ENCODE measurements around the gene ETFB. TPM values are rescaled to one million over a fixed set of nuclear protein-coding genes. Genes with fewer than 3 reads are reported as not detected.

ETFB gene
- total RNA-seq, 2 experiments from 2014 or later: 137 to 141 TPM

DNA sequence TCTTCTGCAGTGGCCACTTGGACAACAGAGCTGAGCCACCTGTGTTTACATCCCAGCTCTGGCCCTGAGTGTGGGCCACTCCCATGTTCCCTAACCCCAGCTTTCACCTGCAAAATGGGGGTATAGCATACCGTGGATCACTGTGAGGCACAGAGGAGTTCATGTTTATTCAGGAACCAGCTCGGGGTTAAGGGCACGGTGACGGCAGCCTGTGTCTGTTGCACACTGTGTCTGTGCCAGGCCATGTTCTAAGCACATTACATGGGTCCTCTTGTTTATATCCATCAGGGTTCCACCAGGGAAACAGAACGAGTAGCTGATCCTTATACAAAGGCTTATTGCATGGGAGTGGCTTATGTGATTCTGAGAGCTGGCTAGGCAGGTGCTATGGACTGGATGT, 68.8 kb downstream of the ETFB start:
- DNase-seq (no peak), ATAC-seq (no peak)
- ChIA-PET POLR2A (interaction anchor here (0.5 kb wide), 1 partner anchor 1131 kb away, joined by 5 read pairs; no protein-coding TSS in a partner anchor), CTCF (no interaction called here)
- Mint-ChIP-seq H3K36me3 (ENCODE audit: low read depth) (no peaks in the 10 kb centered on the region), H3K27me3 (ENCODE audit: low read depth) (peaks cover 4% of the 10 kb centered on the region), H3K27ac (no peak overlapping the region), H3K4me1 (ENCODE audit: low read depth) (no peaks in the 10 kb centered on the region), H3K4me3 (no peak overlapping the region), H3K9me3 (ENCODE audit: insufficient read depth) (no peaks in the 10 kb centered on the region)

DNA sequence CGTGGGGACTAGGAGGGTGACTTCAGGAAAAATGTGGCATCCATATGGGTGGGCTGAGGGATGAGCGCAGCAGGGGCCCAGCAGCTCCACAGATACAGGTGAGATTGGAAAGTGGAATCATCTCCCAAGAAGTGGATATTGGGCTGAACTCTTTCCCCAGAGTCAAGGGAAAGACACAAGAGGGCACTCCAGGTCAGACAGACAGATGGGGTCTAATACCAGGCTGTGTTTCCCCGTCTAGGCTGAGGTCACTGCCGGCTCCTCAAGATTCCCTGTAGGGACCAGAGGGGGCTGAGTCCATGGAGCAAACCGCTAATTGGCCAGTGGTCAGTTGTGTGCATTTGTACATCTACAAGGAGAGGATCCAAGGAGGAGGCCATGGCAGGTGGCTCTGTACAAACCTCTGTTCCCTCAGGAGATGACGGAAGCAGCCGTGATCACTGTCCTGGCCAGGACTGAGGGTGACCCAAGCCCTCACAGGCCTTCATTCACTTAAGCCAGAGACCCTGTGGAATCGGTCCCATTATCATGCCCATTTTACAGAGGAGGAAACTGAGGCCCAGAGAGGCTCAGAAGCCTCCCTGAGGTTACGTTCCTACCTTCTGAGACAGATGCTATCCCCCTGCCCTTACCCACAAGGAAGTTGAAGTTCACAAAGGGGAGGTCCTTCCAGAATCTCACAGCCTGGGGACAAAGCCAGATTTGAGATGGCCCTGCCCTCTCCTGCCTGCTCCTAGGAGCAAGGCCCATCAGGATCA, 69.7 kb downstream of the ETFB start:
- no peak for DNase-seq
- POLR2A ChIA-PET: no interaction called here
- no peak overlapping the region for H3K27ac Mint-ChIP-seq
- CTCF ChIA-PET: no interaction called here
- no peaks in the 10 kb centered on the region for H3K36me3 Mint-ChIP-seq (ENCODE audit: low read depth)
- no peak for ATAC-seq
- no peak overlapping the region for H3K4me3 Mint-ChIP-seq
- H3K9me3 Mint-ChIP-seq (ENCODE audit: insufficient read depth): no peaks in the 10 kb centered on the region
- H3K27me3 Mint-ChIP-seq (ENCODE audit: low read depth): peaks cover 2% of the 10 kb centered on the region
- no peaks in the 10 kb centered on the region for H3K4me1 Mint-ChIP-seq (ENCODE audit: low read depth)

DNA sequence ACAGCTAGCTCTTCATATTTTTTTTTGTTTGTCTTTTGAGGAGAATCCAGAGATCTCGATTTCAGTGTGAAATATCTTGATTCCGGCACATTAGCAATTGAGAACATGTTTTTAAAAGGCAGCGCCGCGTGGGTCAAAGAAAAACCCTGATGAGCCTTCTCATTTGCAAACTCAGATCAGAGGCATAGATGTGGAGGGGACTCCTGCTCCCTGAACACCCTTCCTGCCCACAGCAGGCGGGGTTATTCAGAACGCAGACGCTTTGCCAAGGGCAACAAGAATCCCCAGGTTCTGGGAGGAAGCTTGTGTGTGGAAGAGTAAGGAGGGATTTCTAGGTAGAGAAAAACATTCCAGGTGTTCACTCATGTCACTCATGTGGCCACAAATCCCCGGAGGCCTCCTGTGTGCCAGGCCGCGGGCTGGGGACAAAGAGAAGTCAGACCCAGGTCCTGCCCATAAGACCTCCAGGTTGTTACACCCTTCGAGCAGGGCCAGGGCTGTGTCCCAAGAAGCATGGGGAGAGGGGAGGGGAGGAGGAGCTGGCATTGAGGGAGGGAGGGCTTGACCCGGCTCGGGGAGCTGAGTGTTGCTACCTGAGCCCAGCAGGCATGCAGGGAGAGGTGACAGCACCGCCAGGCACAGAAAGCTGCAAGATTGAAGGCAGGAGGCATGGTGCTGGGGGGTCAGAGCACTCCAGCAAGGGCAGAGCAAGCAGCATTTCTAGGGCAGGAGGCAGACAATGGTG, 70.6 kb downstream of the ETFB start:
- Mint-ChIP-seq H3K27me3 (ENCODE audit: low read depth) (no peaks in the 10 kb centered on the region), H3K36me3 (ENCODE audit: low read depth) (no peaks in the 10 kb centered on the region), H3K4me3 (no peak overlapping the region), H3K27ac (no peak overlapping the region), H3K9me3 (ENCODE audit: insufficient read depth) (no peaks in the 10 kb centered on the region), H3K4me1 (ENCODE audit: low read depth) (no peaks in the 10 kb centered on the region)
- CTCF ChIA-PET: no interaction called here
- DNase-seq (no peak), ATAC-seq (no peak)
- POLR2A ChIA-PET: no interaction called here

Other genes with a start within 250 kb of the ETFB start
- gene SIGLEC9, start 241.5 kb downstream of the ETFB start, total RNA-seq: under 1 TPM; 0.58 to 0.60 TPM
- gene SIGLEC7, start 224.1 kb downstream of the ETFB start, total RNA-seq: not detected
- 1 to 10 TPM; 2.3 to 4.0 TPM for gene CD33, start 141.3 kb downstream of the ETFB start, total RNA-seq
- not detected for gene SIGLECL1, start 115.3 kb downstream of the ETFB start, total RNA-seq
- gene IGLON5, start 54.7 kb downstream of the ETFB start, total RNA-seq: not detected
- gene VSIG10L, start 24.2 kb downstream of the ETFB start, total RNA-seq: 1 to 10 TPM; 1.8 to 2.0 TPM
- gene CLDND2, start 2.6 kb upstream of the ETFB start, total RNA-seq: 1 to 10 TPM; 8.5 to 10.0 TPM
- gene NKG7, start 6.3 kb upstream of the ETFB start, total RNA-seq: 100 to 1,000 TPM; 401 to 410 TPM
- gene LIM2, start 21.6 kb upstream of the ETFB start, total RNA-seq: not detected
- gene C19orf84, start 24.2 kb upstream of the ETFB start, total RNA-seq: not detected
- gene SIGLEC10, start 51.3 kb upstream of the ETFB start, total RNA-seq: under 1 TPM; 0.83 to 0.92 TPM
- gene SIGLEC8, start 92.1 kb upstream of the ETFB start, total RNA-seq: not detected
- not detected for gene CEACAM18, start 112.2 kb upstream of the ETFB start, total RNA-seq
- under 1 TPM; 0.34 to 0.53 TPM for gene SIGLEC12, start 135.4 kb upstream of the ETFB start, total RNA-seq
- gene SIGLEC6, start 165.3 kb upstream of the ETFB start, total RNA-seq: under 1 TPM in 1 of 2 experiments, not detected in 1; 0.29 TPM
- 1 to 10 TPM; 8.4 to 9.7 TPM for gene ZNF175, start 204.9 kb upstream of the ETFB start, total RNA-seq